HS-27A (cell line): ENCODE data around the gene DDN.

Experiments
- DNase-seq: peaks from one replicate; pipeline ENCODE4 v3.0.0-alpha.2; 2012; ENCODE audit warnings: low read depth, missing footprints

Gene DDN

DNA sequence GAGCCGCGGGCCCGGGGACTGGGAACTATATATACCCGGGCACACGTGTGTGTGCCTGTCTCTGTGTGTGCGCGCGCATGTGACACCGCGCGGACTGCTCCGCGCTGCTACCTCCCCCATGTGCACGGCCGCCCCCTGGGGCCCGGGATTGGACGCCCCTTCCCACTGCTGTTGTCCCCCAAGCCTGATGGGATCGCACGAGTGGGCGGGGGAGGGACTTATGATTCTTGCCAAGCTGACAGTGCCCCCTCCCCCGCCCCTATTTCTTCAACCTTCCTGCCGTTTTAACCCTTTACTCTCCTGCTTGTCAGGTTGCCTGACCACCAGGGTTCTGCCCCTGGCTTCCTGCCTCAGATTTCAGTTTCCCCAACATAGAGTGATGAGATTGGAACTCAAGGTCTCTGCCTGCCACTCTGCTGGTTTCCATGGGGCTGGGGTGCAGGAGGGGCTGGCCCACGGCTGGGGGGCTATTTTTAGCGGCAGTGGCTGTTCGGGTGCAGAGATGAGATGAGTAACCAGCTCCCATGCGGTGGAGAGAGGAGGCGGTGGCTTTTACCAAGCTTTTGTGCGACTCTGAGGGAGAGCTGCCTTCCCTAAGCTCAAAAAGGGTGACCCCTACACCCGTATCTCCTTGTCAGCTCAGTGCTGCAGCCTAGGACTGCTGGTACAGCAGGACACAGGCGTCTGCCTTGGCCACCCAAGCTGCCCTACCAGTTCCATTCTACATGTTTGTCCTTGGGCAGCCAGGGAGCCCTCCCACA lies at the start of gene DDN:
TSS of gene DDN (minus strand) at position 5 of the 761 bp plus-strand sequence. CDS start 88 bp downstream, outside the sequence.
- DNase-seq, result no peak

DNA sequence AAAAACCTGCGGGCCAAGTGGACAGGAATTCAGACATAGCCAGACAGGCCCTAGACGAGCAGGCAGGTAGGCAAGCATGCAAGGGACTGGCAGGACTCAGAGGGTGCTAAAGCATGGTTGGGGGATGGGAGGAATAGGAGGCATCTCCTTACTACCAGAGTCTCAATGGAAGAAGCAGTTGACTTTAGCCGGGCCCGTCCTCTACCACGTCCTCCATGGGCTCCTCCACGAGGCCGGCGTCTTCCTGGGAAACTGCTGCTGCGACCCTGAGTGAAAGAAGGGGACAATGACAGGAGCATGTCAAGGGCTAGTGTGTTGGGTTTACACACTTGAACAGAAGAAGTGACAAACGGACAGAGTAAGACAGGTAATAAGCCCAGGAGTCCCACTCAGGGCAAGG lies 49.8 kb upstream of the DDN start:
- DNase-seq, result no peak

DNA sequence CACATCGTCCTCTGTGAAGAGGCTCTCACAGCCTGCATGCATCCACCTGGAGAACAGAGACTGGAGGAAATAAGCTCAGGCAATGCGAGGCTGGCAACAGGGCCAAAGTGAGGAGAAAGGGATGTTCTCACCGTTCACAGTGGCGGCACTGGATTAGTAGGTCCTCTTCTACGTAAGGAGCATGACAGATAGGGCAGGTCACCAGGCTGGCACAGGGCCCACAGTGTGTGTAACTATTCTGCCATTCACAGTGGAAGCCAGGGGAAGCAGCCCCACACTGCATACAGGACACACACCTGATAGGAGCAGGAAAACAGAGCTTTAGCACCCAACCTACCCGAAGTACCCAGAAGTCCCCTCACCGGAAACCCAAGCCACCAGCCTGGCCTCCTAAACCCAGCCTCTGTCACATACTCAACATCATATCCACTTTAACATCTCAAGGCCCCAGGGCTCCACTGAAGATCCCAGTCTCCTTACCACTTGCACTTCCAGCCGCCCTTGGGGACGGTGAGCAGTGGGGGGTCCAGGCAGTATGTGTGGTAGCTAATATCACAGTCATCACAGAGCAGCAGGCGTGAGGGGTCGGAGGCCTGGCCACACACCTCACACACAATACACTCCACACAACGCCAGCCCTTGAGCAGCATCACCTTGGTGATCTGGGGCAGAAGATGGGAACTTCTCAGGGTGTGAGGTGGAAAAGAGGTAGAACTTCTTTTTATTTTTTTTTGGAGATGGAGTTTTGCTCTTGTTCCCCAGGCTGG lies 47.1 kb upstream of the DDN start:
- no peak for DNase-seq

DNA sequence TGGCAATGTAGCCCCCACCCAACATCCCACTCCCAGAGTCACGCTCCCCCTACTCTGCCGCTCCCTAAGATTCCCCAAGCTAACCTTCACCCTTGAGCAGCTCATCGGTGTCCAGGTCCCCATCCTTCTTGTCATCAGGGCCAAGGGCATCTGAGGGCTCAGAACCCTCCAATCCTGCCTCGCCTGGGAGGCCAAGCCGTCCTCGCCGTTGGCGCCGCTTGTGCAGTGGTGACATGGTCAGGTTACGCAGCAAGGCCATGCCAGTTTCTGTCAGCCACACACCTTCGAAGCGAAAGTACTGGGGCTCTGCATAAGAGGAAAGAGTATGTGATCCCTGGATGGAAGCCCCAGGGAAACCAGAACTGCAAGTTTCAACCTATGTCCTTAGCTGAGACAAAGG lies 45.5 kb upstream of the DDN start:
- no peak for DNase-seq

DNA sequence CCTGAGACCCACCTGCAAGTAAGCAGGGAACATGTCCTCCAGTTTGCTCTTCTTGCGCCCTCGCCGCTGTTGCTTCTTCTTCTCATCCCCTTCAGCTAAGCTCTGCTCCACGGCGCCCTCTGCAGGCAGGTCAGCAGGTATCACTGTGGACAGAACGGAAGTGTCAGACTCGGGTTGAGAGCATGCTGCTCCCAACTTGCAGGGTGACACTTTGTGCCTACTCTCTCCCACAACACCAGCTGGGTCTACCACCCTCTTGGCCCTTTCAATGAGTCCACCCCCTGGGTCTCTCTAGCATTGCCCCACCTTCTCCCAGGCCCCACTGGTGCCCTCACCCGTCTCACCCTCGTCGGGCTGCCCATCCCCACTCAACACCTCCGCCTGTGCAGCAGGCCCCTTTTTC lies 44.7 kb upstream of the DDN start:
- no peak for DNase-seq

DNA sequence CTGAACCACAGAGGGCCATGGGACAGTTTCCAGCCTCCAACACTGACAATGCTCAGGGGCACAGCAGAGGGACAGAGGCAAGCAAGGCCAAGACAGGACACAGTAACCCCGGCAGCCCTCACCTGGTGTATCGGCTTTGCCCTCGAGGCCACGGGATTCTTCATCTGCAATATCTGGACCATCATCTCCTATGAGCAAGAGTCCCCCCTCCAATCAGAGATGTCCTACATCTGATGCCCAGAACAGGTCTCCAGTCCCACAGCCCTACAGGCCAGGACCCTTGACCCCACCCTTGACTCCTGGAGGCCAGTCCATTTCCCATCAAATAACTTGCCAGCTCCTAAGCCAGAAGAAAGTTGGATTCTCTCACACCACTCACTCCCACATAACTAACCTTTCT lies 44.1 kb upstream of the DDN start:
- DNase-seq, result no peak

- no peak for DNase-seq
Measured at GRCh38 chr12:49041881-49042484, 42.8 kb upstream of the DDN start.

DNA sequence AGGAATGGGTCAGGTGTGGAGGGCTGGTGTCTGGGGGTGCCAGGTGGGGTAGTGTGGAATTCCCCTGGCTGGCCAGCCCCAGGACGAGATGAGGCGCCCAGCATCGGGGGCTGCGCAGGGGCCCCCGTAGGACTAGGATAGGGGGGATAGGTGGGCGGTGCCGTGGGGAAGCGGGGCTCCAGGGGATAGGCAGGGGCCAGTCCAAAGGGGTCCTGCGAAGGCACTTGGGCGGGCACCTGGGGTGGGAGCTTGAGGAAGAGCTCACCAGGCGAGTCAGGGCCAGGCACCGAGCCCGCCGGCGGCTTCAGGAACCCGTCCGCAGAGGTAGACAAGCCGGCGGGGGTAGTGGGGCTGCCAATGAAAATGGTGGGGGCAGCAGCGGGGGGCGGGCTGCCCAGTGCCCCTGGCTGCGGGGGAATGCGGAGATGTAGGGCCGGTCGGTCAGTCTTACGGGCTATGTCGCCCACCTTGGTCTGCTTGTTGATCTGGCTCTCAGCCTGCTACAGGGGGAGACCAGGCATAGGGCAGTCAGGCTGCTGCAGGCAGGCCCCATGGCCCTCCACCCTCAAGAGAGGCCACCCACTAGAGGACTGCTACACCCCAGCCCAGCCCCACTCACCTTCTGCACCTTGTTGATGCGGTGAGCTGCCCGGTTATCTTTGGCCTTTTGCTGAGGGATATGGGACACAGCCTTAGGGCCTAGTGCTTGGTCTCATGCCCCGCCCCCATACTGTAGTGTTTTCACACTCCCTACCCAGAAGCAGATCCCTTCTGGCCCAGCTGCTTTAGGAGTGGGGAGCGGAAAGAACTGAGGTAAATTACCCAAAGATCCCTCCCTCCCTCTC lies 42.1 kb upstream of the DDN start:
- DNase-seq, result no peak

DNA sequence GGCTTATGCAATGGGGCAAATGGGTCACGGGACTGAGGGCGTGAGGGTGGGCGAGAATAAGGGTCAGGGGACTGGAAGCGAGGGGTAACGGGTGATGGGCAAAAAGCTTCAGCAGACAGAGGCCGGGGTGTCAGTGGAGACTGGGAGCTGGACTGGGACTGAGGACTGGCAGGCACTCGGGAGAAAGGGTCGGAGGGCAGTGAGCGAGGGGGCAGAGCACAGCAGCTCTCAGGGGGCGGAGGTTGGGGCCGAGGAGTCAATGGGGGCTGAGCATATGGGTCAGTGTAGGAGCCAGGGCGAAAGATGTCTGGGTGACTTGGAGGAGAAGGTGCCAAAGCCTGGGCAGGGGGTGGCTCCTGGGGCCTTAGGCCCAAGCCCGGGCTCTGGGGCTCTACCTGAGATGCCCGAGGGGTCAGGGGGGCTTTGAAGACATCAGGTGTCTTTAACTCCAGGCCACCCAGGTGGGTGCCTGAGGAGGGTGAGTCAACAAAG lies 41.2 kb upstream of the DDN start:
- no peak for DNase-seq

GRCh38 chr12:49039421-49040363 lies 40.5 kb upstream of the DDN start:
- DNase-seq, result no peak

DNA sequence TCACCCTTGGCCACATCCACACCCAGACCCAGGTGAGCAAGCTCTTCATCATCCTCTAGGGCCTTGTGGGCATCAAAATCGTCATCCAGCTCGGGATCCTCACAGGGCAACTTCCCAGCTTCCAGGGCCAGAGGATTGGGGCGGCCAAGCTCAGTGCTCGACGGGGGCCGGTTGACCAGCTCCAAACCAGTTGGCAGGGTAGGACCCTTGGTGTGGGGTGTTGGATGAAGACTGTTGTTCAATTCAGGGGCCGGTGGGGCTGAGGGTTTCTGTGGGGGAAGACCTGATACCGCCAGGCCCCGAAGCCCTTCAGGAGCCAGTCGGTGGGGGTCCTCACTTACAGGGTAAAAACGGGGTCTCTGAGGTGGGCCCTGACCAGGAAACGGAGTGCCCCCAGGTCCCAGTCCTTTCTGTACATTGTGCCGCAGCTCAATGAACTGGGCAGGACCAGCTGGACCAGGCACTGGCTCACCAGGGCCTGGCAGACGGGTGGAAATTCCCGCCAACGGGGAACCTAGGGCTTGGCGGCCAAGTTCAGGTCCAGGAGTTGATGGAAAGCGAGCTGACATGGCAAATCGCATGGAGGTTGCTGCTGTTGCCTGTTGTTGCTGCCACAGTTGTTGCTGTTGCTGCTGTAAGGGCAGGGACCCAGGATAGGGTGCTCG lies 39.2 kb upstream of the DDN start:
- no peak for DNase-seq

GRCh38 chr12:49037947-49038237 lies 38.7 kb upstream of the DDN start:
- DNase-seq, result no peak

- no peak for DNase-seq
Measured at GRCh38 chr12:49037111-49037946, 38.2 kb upstream of the DDN start.

DNA sequence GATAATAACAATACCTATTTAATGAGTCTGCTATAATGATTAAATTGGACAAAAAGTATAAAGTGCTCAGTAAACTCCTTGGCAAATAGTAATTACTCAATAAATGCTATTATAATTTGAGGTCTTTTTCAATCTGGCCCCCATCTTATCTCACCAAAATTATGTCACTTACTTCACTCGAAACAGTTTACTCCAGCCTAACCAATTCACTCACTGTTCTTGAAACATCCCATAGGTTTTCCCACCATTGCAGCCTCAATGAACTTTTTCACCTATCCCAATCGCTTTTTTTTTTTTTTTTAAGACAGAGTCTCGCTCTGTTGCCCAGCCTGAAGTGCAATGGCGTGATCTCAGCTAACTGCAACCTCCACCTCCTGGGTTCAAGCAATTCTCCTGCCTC lies 36.9 kb upstream of the DDN start:
- no peak for DNase-seq

GRCh38 chr12:49034286-49034622 lies 35.1 kb upstream of the DDN start:
- no peak for DNase-seq

- no peak for DNase-seq
Measured at GRCh38 chr12:49033611-49034285, 34.6 kb upstream of the DDN start.

GRCh38 chr12:49032679-49033447 lies 33.7 kb upstream of the DDN start:
- no peak for DNase-seq

DNA sequence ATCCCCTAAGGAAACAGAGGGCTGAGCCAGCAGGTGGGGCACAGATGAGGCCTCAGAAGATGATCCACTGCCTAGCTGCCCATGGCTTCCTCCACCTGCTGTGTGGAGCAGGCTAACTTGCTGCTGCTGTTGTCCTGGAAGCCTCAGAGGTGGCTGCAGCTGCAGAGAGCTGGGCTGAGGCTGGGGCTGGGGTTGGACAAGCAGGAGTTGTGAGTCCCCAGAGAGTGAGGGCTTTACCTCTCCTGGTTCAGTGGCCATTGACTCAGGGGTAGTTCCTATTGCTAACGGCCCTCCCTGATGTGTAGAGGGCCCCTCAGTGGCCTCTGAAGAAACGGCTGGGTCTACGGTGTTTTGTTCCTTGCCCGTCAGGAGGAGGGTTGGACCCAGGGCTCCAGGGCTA lies 33.1 kb upstream of the DDN start:
- no peak for DNase-seq
